Panc1 (cell line): Measurements from ENCODE around the gene KRT82. TPM values are rescaled to one million over a fixed set of nuclear protein-coding genes. Genes with fewer than 3 reads are reported as not detected.

Experiments
- ATAC-seq: fragments of 200-7000 bp; cut with Tn5 transposase; 2 replicates; pipeline ENCODE4 v1.9.1; 2020; ENCODE audit warnings: mild to moderate bottlenecking, moderate library complexity
- BruUV-seq: library from RNA; stranded (reverse); fragments of 400-500 nt; replicated peaks from 2 replicates; lab custom pipeline; 2021; lab: Mats Ljungman, UMichigan
- CTCF ChIA-PET: fragments of 300-600 bp; sonication (Branson Sonifier 250); formaldehyde crosslinking; loops from one replicate; lab custom pipeline; 2022; ENCODE audit warnings: antibody characterized with exemption; lab: Charles Lee
- POLR2A ChIA-PET: fragments of 300-600 bp; sonication (Branson Sonifier 250); formaldehyde crosslinking; loops from one replicate; lab custom pipeline; 2022; ENCODE audit warnings: antibody characterized with exemption; lab: Charles Lee
- DNase-seq: peaks from one replicate; pipeline ENCODE4 v3.0.0-alpha.2; 2010; ENCODE audit warnings: low read depth, low spot score
- H3K27ac ChIP-seq: 2 replicates; pipeline ENCODE4 v1.5.1; 2011; ENCODE audit warnings: mild to moderate bottlenecking, low read length, inconsistent platforms
- H3K27me3 ChIP-seq: fragments of 200-500 bp; sonication (Bioruptor generic); 2 replicates; pipeline ENCODE4 v1.6.0; 2014; ENCODE audit warnings: low read length, inconsistent platforms; ENCODE audit not compliant: control insufficient read depth, insufficient read depth
- H3K36me3 ChIP-seq: fragments of 200-500 bp; sonication (Bioruptor generic); 2 replicates; pipeline ENCODE4 v1.5.1; 2014; ENCODE audit warnings: inconsistent platforms, mild to moderate bottlenecking, low read length, moderate library complexity; ENCODE audit not compliant: control insufficient read depth, insufficient read depth
- H3K4me1 ChIP-seq: 2 replicates; pipeline ENCODE4 v1.5.1; 2011; ENCODE audit warnings: inconsistent platforms, mild to moderate bottlenecking, low read length, moderate library complexity; ENCODE audit not compliant: control insufficient read depth, insufficient read depth
- H3K4me3 ChIP-seq, 2 experiments: 2 replicates each; pipeline ENCODE4 v1.5.1; 2011 to 2012; ENCODE audit warnings: low read depth in 2 of 2, low read length in 2 of 2, mild to moderate bottlenecking in 2 of 2, inconsistent platforms in 1 of 2, moderate library complexity in 1 of 2
- H3K9me3 ChIP-seq: fragments of 200-500 bp; sonication (Bioruptor generic); 2 replicates; pipeline ENCODE4 v1.5.1; 2014; ENCODE audit warnings: low read depth, mild to moderate bottlenecking, inconsistent platforms, low read length, moderate library complexity; ENCODE audit not compliant: control insufficient read depth, insufficient read depth
- POLR2AphosphoS5 ChIP-seq: IDR thresholded peaks from 2 replicates; pipeline ENCODE4 v1.6.1; 2012; ENCODE audit warnings: mild to moderate bottlenecking, low read depth, low read length, moderate library complexity
- SIN3A ChIP-seq: IDR thresholded peaks from 2 replicates; pipeline ENCODE4 v1.6.1; 2012; ENCODE audit warnings: low read depth, mild to moderate bottlenecking, low read length, moderate library complexity, borderline replicate concordance; ENCODE audit not compliant: insufficient read depth
- TCF7L2 ChIP-seq: IDR thresholded peaks from 2 replicates; pipeline ENCODE4 v1.6.1; 2011; ENCODE audit warnings: mild to moderate bottlenecking, low read depth, low read length, inconsistent platforms
- in situ Hi-C: cut with HindIII; loops from 2 replicates; pipeline ENCODE4 v1.10.0; 2016; ENCODE audit warnings: low sequenced_read_pairs, low pct_unique_long_range_greater_than_20kb
- intact Hi-C: fragments of 100-400 bp; cut with micrococcal nuclease; formaldehyde crosslinking; loops from one replicate; pipeline ENCODE4 v1.10.0; 2022; ENCODE audit not compliant: unreplicated experiment
- total RNA-seq: library from RNA; stranded (reverse); gene quantifications from one replicate; pipeline ENCODE4 v1.2.1, GENCODE V29; 2021; ENCODE audit not compliant: unreplicated experiment
- TF ChIP-seq, protein P1 (sequence below), 2 experiments: IDR thresholded peaks; 2 replicates each; pipeline ENCODE4 v1.6.1; 2011 to 2012; ENCODE audit warnings: low read depth in 2 of 2, control low read depth in 1 of 2, low read length in 1 of 2, mild to moderate bottlenecking in 1 of 2, moderate library complexity in 1 of 2; ENCODE audit not compliant: insufficient read depth in 1 of 2
- TF ChIP-seq, protein P2 (sequence below): fragments of 450-650 bp; IDR thresholded peaks from 2 replicates; pipeline ENCODE4 v1.5.1; 2017; ENCODE audit warnings: mild to moderate bottlenecking

The KRT82 gene
- total RNA-seq, 1 experiment from 2014 or later = not detected

DNA sequence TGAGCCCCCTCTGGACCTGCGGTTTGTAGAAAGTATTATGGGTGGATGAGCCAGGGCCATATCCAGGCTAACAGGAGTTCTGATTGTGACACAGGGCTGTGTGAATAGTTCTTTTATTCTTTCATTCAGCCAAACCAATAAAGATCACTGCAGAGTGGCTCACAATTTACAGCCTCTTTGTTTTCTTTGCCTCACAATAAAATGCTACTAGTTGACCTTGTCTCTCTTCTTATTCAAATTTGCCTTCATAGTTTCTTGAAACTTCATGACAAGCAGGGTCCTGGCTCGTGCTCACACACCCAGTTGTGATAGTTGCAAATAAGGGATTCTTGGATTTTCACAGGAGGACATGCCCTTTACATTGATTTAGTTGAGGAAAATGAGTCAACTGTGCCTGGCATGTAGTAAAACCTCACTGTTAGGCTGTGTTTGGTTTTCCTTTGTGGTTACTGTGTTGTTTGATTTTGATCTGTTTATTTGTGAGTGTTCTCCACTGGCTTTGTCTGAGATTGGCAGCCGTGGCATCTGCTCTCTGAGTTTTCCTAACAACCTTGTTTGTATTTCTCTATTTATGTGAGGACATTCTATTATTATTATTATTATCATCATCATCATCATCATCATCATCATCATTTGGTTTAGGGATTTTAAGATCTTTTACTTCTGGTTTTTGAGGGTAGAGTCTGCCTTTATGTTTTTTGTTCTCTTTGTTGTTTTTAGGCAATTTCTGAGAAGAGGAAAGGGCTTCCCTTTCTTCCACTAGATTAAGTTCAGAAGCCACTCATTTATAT, 48.5 kb upstream of the KRT82 start:
- DNase-seq = peak; percentile 70
- BruUV-seq = no TSS peak
- POLR2A ChIA-PET = no interaction called here

DNA sequence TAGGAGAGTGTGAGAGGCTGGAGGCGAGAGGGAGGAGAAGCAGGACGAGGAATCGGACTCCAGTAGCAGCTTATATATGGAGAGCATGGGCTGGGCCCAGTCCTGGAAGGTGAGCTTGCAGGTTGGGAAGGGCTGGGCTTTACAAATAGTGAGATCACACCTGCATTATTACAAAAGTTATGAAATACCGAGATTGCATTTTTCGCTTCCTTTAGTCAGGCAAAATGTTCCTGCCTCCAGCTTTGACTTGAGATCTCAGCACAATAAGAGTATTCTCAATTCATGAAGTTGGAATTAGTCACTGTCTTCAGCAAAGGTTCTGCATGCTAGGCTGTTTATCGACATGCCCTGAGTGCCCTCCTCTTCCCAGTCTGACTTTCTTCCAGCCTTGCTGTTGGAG, 46.0 kb upstream of the KRT82 start, which contains the start of gene KRT6B:
TSS of gene KRT6B (minus strand) at position 46 of the 400 bp plus-strand sequence. CDS start 68 bp downstream, outside the sequence.
- H3K4me1 ChIP-seq = peaks cover 8% of the 10 kb centered on the region; the same call in 1 of the 2 replicates
- H3K4me3 ChIP-seq = no peak within 1 kb of the TSS
- no peaks in the 10 kb centered on the region for H3K9me3 ChIP-seq
- in situ Hi-C loops = no loop called here
- no peak within 1 kb of the TSS for H3K27ac ChIP-seq
- CTCF ChIA-PET = no interaction called here
- peaks cover 3% of the 10 kb centered on the region; the same call in 1 of the 2 replicates for H3K27me3 ChIP-seq
- intact Hi-C loops = no loop called here
- DNase-seq (no peak), ATAC-seq (no peak)
- POLR2A ChIA-PET = no interaction called here
- no TSS peak for BruUV-seq
- H3K36me3 ChIP-seq = no peaks in the 10 kb centered on the region
- TF ChIP-seq, protein P1, sequence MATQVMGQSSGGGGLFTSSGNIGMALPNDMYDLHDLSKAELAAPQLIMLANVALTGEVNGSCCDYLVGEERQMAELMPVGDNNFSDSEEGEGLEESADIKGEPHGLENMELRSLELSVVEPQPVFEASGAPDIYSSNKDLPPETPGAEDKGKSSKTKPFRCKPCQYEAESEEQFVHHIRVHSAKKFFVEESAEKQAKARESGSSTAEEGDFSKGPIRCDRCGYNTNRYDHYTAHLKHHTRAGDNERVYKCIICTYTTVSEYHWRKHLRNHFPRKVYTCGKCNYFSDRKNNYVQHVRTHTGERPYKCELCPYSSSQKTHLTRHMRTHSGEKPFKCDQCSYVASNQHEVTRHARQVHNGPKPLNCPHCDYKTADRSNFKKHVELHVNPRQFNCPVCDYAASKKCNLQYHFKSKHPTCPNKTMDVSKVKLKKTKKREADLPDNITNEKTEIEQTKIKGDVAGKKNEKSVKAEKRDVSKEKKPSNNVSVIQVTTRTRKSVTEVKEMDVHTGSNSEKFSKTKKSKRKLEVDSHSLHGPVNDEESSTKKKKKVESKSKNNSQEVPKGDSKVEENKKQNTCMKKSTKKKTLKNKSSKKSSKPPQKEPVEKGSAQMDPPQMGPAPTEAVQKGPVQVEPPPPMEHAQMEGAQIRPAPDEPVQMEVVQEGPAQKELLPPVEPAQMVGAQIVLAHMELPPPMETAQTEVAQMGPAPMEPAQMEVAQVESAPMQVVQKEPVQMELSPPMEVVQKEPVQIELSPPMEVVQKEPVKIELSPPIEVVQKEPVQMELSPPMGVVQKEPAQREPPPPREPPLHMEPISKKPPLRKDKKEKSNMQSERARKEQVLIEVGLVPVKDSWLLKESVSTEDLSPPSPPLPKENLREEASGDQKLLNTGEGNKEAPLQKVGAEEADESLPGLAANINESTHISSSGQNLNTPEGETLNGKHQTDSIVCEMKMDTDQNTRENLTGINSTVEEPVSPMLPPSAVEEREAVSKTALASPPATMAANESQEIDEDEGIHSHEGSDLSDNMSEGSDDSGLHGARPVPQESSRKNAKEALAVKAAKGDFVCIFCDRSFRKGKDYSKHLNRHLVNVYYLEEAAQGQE (IDR thresholded peaks at IDR 0.05; ENCODE audit: insufficient read depth in 1 of 2, low read depth in 2 of 2, low read length in 1 of 2) = no peak
- TF ChIP-seq POLR2AphosphoS5 (no peak), TCF7L2 (no peak), SIN3A (no peak)
- TF ChIP-seq, protein P2, sequence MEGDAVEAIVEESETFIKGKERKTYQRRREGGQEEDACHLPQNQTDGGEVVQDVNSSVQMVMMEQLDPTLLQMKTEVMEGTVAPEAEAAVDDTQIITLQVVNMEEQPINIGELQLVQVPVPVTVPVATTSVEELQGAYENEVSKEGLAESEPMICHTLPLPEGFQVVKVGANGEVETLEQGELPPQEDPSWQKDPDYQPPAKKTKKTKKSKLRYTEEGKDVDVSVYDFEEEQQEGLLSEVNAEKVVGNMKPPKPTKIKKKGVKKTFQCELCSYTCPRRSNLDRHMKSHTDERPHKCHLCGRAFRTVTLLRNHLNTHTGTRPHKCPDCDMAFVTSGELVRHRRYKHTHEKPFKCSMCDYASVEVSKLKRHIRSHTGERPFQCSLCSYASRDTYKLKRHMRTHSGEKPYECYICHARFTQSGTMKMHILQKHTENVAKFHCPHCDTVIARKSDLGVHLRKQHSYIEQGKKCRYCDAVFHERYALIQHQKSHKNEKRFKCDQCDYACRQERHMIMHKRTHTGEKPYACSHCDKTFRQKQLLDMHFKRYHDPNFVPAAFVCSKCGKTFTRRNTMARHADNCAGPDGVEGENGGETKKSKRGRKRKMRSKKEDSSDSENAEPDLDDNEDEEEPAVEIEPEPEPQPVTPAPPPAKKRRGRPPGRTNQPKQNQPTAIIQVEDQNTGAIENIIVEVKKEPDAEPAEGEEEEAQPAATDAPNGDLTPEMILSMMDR = no peak

More for the DNA sequence above, 48.5 kb upstream of the KRT82 start:
- peaks cover 3% of the 10 kb centered on the region; the same call in 1 of the 2 replicates for H3K27me3 ChIP-seq
- ATAC-seq = peak; percentile 92
- in situ Hi-C loops = no loop called here
- no peak overlapping the region; the same call in 1 of the 2 replicates for H3K27ac ChIP-seq
- intact Hi-C loops = no loop called here
- H3K4me3 ChIP-seq = no peak overlapping the region
- TF ChIP-seq TCF7L2 (peak; percentile 82), POLR2AphosphoS5 (peak; percentile 60; the same call in 1 of the 2 replicates)
- TF ChIP-seq, protein P2 = no peak
- H3K36me3 ChIP-seq = no peaks in the 10 kb centered on the region
- H3K4me1 ChIP-seq = peaks cover 8% of the 10 kb centered on the region; the same call in 1 of the 2 replicates
- CTCF ChIA-PET = no interaction called here
- no peaks in the 10 kb centered on the region for H3K9me3 ChIP-seq
